LNCaP clone FGC (cell line): ENCODE data around the gene DDX56.
"Not testable (repeated sequence)": the region's sequence is repeated elsewhere in the genome, so short reads cannot be mapped to it uniquely, and the experiment has no call there.

ENCODE experiments used
- DNase-seq: peaks from one replicate; pipeline ENCODE4 v3.0.0-alpha.2; 2011; ENCODE audit warnings: low read depth
- H3K4me3 ChIP-seq: 2 replicates; pipeline ENCODE4 v1.5.1; 2011; ENCODE audit warnings: mild to moderate bottlenecking, low read depth, low read length, control low read depth
- CTCF ChIP-seq: IDR thresholded peaks from 2 replicates; pipeline ENCODE4 v1.5.1; 2012; ENCODE audit warnings: mild to moderate bottlenecking; ENCODE audit not compliant: control insufficient read depth, insufficient read depth; ENCODE audit errors: extremely low read depth

DDX56 gene

DNA sequence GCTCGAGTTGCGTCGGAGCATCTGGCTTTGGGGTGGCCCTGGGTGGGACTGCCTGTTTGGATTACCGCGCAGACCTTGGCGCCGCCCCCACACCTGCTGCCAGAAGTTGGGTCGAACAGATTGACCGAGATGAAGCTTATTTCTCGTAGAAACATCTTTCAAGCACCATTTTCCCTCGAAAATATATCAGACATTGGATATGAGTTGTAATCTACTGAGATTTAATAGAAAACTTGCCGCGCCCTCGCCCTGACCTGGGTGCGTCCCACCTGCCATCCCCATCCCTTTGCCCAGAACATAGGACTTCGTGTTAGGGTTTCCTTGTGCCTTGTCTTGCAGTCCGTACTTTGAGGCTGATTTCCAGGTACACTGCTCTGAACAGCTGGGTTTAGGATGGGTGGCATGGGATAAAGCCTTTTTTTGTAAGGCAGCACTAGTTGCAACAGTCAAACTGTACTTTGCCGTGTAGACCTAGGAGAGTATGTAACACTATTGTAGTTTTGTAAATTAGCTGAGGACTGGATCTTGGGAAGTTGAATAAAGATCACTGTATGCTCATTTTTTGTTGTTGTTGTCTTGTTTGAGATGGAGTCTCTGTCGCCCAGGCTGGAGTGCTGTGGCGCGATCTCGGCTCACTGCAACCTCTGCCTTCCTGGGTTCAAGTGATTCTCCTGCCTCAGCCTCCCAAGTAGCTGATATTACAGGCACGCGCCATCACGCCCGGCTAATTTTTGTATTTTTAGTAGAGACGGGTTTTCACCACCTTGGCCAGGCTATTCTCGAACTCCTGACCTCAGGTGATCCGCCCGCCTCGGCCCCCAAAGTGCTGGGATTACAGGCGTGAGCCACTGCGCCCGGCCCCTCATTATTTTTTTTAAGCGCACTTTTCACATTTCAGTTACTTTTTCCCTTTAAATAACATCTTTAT, 33.7 kb upstream of the DDX56 start:
- DNase-seq, result no peak
- no peak for TF ChIP-seq CTCF

DNA sequence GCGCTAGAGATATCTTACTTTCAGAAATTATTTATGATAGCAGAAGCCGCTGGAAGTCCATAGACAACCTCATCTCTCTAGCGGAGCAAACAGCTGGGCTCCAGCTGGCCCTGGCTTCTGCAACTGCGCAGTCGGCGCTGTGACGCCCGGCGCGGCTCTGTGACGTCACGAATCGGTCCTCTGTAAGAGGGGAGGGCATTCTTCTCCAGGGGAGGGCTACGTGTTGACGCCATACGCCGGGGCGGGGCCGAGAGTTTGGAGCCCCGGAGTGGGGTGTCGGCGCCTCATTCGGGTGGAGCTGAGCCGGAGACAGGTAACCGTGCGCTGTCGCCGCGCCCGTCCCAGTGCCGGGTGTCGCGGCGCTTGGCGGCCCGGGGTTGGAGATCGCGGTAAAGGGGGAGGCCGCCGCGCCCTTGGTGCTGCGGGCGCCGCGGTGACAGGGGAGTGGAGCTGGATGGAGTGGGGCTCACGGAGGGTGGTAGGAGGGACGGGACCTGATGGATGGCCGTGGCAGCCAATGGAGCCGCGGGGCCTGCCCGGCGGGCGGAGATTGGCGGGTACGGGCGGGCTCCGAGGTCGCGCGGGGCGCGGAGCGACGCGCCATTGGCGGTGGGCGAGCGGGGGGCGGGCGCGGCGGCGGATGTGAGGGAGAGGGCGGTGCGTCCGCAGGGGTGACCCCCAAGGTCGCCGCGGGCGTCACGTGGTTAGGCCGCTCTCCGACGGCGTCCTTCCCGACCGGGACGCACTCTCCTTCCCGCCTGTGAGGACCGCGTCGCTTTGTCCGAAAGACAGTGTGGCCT, 32.8 kb upstream of the DDX56 start, which contains the start of gene OGDH:
TSS of gene OGDH (plus strand) at position 287 of the 800 bp plus-strand sequence. CDS start 17,717 bp downstream, outside the sequence.
- peak within 1 kb of the TSS; percentile 74 for H3K4me3 ChIP-seq
- no peak for TF ChIP-seq CTCF
- peak; percentile 93 for DNase-seq

More for the DNA sequence above, 33.7 kb upstream of the DDX56 start:
- H3K4me3 ChIP-seq, result peak overlapping the region; percentile 74

DNA sequence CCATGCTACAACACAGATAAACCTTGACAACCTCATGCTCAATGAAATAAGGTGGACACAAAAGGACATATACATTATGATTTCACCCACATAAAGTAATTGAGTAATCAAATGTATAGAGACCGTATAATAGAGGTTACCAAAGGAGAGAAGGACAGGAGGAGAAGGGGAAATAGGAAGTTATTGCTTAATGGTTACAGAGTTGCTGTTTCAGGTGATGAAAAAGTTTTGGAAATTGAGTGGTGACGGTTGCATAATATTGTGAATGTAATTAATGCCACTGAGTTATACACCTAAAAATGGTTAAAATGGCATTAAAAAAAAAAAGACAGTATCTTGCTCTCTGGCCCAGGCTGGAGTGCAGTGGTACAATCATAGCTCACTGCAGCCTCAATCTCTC, 31.2 kb upstream of the DDX56 start:
- no peak for TF ChIP-seq CTCF
- peak overlapping the region; percentile 74 for H3K4me3 ChIP-seq
- DNase-seq, result no peak

GRCh38 chr7:44603193-44603592, 29.5 kb upstream of the DDX56 start:
- no peak for TF ChIP-seq CTCF
- DNase-seq, result no peak
- no peak overlapping the region for H3K4me3 ChIP-seq

GRCh38 chr7:44602576-44602910, 28.8 kb upstream of the DDX56 start:
- DNase-seq, result no peak
- no peak for TF ChIP-seq CTCF
- H3K4me3 ChIP-seq, result no peak overlapping the region

DNA sequence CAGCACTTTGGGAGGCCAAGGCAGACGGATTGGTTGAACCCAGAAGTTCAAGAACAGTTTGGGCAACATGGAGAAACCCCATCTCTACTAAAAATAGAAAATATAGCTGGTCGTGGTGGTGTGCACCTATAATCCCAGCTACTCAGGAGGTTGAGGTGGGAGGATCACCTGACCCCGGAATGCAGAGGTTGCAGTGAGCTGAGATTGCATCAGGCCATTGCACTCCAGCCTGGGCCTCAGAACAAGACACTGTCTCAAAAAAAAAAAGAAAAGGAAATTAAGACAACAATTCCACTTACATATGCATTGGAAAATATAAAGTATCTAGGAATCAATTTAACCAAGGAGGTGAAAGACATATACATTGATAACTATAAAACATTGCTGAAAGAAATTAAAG, 25.5 kb upstream of the DDX56 start:
- no peak for DNase-seq
- no peak overlapping the region for H3K4me3 ChIP-seq
- no peak for TF ChIP-seq CTCF

DNA sequence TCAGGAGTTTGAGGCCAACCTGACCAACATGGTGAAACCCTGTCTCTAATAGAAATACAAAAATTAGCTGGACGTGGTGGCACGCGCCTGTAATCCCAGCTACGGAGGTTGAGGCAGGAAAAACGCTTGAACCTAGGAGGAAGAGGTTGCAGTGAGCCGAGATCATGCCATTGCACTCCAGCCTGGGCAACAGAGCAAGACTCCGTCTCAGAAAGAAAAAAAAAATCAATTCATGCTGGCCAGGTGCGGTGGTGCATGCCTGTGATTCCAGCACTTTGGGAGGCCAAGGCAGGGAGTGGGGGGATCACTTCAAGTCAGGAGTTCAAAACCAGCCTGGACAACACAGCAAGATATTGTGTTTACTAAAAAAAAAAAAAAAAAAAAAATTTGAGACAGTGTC, 23.5 kb upstream of the DDX56 start:
- DNase-seq, H3K4me3 ChIP-seq: not testable (repeated sequence)
